AG09309 (cell line): ENCODE data around the gene SMIM14.

Experiments used
- DNase-seq: peaks from one replicate; pipeline ENCODE4 v3.0.0-alpha.2; 2010; ENCODE audit warnings: low read depth
- H3K4me3 ChIP-seq: 2 replicates; pipeline ENCODE4 v1.5.1; 2011; ENCODE audit warnings: mild to moderate bottlenecking, low read depth, low read length, moderate library complexity; ENCODE audit not compliant: control insufficient read depth
- CTCF ChIP-seq: IDR thresholded peaks from 2 replicates; pipeline ENCODE4 v1.5.1; 2011; ENCODE audit warnings: mild to moderate bottlenecking, low read depth, low read length, inconsistent platforms; ENCODE audit not compliant: insufficient read depth, control insufficient read depth; ENCODE audit errors: missing control alignments

Gene SMIM14

GRCh38 chr4:39571054-39571453 lies 67.6 kb downstream of the SMIM14 start:
- DNase-seq, result no peak
- no peak overlapping the region for H3K4me3 ChIP-seq
- no peak for TF ChIP-seq CTCF

DNA sequence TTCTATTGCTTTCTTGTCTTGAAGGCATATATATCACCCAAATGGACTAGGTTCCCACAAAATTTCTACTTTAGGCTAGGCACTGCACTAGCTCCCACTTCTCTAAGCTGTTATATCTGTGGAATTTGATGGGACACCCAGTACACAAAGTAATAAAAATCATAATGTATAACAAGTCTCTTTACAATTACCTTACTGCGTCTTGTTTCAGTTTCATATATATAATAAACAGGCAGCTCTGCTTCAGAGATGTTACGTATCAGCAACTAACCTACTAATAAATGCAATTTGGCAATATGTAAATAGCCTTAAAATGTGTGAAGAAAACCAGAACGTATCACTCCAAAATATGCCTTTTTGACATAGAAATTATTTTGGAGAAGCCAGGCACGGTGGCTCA lies 69.5 kb downstream of the SMIM14 start:
- DNase-seq, result no peak
- no peak for TF ChIP-seq CTCF
- H3K4me3 ChIP-seq, result no peak overlapping the region

GRCh38 chr4:39568805-39569204 lies 69.9 kb downstream of the SMIM14 start:
- H3K4me3 ChIP-seq, result no peak overlapping the region
- no peak for TF ChIP-seq CTCF
- DNase-seq, result no peak

DNA sequence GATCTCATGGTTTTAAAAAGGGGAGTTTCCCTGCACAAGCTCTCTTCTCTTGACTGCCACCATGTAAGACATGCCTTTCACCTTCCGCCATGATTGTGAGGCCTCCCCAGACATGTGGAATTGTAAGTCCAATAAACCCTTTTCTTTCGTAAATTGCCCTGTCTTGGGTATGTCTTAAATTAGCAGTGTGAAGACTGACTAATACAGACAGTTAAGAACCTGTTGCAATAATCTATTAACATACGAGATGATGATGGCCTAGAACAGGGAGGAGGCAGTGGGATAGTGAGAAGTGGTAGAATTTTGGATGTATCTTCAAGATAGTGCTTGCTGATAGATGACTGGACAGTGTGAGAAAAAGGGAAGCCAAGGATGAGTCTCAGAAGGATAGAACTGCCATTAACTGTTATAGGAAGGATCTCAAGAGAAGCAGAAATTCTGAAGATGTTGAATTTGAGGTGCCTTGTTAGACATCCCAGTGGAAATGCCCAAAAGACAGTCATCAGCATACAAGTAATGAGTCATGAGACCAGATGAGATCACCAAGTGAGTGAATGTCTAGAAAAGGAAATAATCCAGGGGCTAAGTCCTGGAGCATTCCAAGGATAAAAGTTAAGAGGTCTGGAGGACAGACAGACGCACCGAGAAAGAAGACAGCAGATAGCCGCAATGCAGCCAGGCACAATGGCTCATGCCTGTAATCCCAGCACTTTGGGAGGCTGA lies 72.6 kb downstream of the SMIM14 start:
- TF ChIP-seq CTCF, result no peak
- DNase-seq, result peak; percentile 60
- no peak overlapping the region for H3K4me3 ChIP-seq

DNA sequence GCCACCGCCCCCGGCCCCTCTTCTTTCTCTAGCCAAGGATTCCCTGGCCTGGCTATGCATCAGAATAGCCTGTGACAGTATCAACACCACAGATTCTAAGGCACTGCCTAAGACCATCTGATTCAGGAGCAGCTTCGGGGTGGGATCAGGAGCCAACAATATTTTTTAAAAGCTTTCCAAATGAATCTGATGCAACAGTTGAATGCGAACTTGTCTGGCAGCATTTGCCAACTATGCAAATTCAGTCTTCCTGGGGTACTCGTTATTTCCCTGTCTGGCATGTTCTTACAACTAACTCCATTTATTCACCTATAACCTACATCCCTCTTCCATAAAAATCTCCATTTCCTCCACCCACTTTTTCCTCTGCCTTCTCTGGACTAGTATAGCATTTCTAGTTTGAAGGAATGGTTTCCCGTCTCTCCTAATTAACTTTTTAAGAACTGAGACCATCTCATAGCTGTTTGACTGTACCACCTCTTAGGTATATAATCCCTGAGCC lies 75.3 kb downstream of the SMIM14 start:
- no peak overlapping the region for H3K4me3 ChIP-seq
- DNase-seq, result no peak
- TF ChIP-seq CTCF, result no peak

DNA sequence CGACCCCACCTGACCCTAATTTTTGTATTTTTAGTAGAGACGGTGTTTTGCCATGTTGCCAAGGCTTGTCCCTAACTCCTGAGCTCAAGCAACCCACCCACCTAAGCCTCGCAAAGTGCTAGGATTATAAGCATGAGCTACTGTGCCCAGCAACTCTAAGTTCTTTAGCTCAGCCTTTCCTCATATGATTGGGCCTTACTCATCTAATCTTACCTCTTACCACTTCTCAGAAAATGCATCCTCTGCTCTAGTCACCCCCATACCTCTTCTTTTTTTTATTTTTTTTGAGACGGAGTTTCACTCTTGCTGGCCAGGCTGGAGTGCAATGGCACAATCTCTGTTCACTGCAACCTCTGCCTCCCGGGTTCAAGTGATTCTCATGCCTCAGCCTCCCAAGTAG lies 75.9 kb downstream of the SMIM14 start:
- H3K4me3 ChIP-seq, result no peak overlapping the region
- TF ChIP-seq CTCF, result no peak
- no peak for DNase-seq
